GM21381 (cell line): ENCODE results near the gene SMIM26.

Experiments
- ATAC-seq: cut with Tn5 transposase; IDR thresholded peaks from one replicate; pipeline ENCODE4 v1.9.1; 2021; ENCODE audit warnings: mild to moderate bottlenecking, moderate library complexity; ENCODE audit not compliant: unreplicated experiment

SMIM26 gene

DNA sequence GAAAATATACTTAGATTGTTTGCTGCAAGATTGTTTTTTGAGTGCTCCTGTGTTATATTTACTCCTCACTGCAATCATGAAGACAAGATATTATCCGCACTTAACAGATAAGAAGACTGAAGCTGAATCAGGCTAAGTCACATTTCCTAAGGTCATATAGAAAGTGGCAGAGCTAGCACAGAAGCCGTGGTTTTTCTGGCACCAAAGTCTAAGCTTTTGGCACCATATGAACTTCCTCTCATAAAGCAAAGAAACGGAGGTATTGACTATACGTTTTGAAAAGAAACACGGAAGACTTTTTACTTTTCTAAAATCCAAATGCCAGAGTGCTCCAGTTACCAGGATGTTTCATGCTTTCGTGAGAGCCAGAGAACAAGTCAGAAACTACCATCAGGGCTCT is 11.3 kb downstream of the SMIM26 start:
- no peak for ATAC-seq

DNA sequence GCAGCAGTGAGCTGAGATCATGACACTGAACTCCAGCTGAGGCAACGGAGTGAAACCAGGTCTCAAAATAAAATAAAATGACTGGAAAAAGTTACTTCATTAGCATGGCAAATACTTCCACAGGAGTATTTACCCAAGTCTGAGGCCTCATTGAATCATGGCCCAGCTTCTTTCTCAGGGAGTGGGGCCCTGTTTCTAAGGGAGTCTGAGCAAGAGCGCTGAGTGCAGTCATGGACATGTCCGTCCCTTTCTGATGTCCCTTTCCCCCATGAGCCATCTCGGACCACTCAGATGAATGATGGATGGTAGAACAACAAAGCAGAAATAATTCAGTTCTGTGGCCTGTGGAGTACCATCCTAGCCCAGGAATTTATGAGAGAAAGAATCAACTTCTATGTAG is 12.8 kb downstream of the SMIM26 start:
- no peak for ATAC-seq

DNA sequence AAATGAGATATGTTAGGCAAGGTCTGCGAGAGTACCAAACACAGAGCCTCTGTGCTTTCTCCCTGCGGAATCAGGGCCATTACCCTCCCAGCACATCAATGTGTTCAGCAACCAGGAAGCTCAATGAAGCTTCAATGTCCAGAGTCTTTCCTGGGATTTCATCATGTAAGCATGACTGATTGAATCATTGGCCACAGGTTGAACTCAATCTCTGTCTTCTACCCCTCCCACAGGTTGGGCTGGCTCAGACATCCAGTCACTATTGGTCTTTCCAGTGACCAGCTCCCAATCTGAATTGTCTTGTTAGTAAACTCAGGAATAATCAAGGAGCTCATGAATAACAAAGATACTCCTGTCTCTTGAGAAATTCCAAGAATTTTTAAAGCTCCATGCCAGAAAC is 17.9 kb downstream of the SMIM26 start:
- ATAC-seq: no peak

DNA sequence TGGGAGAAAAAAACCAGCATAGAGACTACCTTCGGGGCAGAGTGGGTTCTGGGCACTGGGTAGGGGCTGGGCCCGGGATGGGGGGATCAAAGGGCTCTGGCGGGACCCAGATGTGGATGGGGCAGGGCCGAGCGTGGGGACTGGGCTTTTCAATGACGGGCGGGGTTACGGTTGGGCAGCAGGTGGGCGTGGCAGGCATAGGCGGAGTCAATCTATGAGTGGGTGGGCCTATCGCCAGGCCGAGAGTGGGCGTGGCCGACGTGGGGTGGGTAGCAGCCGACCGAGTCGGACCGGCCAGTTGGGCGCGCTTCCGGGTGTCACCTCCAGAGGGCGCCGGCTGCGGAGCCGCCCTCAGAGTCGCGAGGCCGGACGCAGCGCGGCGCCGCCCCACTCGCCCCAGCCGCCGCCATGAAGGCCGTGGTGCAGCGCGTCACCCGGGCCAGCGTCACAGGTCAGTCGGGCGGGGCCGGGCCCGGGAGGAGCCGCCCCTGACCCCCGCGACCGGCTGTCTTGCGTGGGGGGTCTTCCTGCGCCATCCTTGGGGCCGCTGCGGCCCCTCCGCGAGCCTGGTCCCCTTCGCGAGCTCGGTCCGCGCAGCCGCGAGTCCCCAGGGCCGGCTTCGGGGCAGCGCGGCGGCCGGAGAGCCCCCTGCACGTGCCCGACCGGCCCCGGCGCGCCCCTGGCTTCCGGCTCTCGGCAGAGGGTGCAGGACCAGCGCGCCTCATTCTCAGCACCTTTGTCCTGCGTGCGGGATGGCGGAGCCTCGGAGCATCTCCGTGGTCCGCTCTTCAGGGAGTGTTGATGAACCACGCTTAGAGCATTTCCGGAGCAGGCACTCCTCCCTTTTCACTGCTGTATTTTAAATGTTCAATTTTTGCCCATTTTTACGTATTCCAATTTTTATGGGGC is 20.7 kb downstream of the SMIM26 start, which contains the start of gene DTD1:
Gene DTD1 (plus strand): TSS at position 390 of the 909 bp plus-strand sequence. CDS start 19 bp downstream, at position 409.
- peak; percentile 89 for ATAC-seq

DNA sequence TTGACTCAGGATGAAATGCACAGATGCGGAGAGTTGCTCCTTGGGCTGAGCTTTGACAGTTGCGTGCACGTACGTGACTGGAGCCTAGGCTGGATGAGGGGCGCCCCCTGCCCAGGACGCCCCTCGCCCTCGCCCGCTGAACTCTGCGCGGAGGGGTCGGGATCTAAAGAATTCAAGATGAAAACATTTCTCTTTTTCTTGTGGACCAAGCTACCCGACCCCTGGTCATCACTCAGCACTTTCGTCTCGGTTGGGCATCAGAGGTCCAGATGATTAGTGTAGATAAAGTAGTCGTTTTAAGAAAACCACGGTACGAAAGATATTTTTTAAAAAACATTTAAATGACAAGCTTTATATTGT is 21.3 kb downstream of the SMIM26 start:
- ATAC-seq: no peak

DNA sequence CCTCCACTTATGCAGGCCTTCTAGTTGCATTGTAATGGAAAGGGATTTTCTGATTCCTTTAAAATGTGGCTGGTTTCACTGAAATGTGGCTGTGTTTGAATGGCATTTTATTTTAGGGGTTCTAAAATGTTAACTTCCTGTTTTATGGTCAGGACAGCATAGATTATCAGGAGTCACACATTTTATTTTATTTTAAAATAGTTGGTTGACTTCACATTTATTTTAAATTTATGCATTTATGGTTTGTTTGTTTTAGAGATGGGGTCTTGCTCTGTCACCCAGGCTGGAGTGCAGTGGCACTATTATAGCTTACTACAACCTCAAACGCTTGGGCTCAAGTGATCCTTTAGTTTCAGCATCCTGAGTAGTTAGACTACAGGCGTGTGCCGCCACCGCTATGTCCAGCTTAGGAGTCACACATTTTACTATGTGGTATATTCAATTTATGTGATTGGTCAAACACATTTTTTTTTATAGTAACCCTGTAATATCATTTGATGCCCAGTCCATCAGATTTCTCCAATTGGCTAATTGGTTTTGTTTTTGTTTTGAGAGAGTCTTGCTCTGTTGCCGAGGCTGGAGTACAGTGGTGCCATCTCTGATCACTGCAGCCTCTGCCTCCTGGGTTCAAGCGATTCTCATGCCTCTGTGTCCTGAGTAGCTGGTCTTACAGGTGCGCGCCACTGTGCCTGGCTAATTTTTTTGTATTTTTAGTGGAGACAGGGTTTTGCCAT is 22.9 kb downstream of the SMIM26 start:
- no peak for ATAC-seq

DNA sequence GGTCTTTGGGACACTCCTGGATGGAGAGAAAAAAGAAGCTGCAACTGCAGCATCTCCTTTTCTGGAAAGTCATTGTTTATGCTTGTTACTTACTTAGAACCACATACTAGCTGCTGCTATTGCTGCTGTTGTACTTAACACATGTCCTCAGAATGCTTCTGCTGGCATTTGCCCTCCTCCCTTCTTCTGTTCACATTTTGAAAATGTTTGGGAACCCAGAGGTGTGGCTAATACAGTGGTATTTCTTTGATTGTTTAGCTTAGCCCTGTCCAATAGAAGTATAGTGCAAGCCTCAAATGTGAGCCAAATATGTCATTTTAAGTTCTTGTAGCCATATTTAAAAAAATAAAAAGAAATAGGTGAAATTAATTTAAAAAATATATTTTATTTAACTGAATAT is 29.0 kb downstream of the SMIM26 start:
- no peak for ATAC-seq

DNA sequence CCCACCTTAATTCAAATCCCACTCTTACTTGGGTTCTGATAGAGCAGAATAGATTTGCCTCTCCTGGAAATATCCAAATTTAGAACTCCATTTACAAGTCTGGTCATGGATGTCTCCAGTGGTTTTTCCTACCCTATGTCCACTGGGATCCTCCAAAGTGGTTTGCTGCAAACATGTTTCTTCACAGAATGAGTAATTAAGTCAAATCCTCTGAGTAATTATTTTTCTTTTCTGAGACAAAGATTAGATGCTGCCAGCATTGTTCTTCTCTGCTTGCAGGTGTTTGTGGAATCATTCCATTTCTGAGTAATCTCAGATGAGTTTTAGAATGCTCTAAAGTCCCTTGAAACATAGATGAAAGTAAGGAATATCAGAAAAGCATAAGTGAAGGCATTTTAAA is 42.5 kb downstream of the SMIM26 start:
- no peak for ATAC-seq

DNA sequence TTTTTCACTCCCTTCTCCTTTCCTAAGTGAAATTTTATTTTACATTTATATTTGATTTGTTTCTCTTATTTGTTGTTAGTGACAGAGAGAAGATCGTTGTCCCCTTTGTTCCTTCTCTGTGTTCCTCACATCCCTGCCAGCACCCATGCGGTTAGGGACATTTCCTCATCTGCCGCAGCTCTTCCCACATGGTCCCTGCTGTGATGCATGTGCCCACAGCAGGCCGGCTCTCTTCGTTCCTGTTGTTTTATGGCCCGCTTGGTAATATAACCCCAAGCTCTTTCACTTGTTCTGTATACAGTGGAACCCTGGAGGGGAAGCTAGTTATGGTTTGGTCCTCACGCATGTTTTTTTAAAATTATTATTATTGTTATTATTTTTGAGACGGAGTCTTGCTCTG is 44.3 kb downstream of the SMIM26 start:
- no peak for ATAC-seq

DNA sequence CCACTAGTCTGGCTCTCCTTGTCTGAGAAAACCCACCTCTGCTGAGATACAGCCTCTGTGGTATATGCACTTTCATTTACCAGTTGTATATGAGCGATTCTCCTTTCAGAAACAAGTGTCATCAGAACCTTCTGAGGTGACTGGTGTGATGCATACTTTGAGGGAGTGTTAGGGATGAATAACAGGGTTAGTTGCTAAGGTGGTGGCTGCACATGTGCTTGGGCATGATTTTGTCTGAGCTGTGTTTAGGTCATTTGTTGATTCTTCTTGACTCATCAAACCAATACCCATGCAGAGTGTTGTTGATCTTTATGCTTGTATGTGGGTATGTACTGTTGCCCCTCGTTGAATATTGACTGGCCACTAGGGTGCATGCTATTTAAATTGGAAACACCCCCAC is 46.3 kb downstream of the SMIM26 start:
- ATAC-seq: no peak

DNA sequence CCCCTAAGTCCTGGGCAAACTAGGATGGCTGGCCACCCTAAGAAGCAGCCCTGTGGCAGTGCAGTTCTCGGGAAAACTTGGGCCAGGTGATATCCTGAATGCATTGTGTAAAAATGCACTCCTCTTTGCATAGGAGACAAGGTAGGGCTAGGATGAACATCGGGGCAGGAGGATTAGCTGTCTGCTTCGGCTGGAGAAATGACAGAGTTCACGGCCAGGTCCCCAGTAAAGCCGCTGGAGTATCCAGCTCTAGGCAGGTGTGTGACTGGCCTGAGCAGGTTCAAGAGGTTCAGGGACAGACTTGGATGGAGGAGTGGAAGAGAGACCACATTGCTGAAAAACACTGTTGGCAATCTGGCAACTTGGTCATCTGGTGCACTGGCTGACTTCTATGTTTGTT is 47.0 kb downstream of the SMIM26 start:
- ATAC-seq: no peak

DNA sequence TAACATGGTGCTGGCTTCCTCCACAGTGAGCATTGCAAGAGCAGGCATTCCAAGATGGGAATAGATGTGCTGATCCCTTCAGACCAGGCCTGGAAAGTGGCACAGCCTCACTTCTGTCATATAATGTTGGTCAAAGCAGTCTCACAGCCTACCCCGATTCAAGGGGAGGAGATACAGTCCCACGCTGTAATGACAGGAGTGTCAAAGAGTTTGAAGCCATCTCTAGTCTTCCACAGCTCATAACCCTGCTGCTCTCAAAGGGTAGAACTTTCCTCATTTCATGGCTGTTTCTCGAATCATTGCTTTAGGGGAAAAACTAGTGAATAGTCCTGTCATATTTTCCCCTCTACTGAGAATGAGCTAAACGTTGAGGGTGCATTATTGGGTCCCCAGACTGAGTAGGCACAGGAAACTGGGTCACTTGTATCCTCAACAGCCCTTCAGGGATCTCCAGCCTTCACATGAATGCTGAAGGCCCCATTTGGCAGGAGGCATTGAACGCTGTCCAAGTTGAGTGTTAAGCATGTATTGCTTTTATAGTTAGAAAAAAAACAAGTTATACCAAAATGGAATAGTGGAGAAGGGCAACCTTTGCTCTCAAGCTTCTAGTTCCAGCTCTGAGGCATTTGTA is 47.9 kb downstream of the SMIM26 start:
- ATAC-seq: no peak
